Psoas muscle (tissue), 8 donors: ENCODE results near the gene BCHE. TPM values are rescaled to one million over a fixed set of nuclear protein-coding genes. Genes with fewer than 3 reads are reported as not detected.
"Not testable (repeated sequence)": the region's sequence is repeated elsewhere in the genome, so short reads cannot be mapped to it uniquely, and the experiment has no call there.

Experiments used
- ATAC-seq, 4 donors: fragments of 200-7000 bp; cut with Tn5 transposase; one replicate each; pipeline ENCODE4 v1.9.1; 2020; ENCODE audit warnings: moderate library complexity in 3 of 4, mild to moderate bottlenecking in 2 of 4
- DNase-seq, 2 donors: peaks; one replicate each; pipeline ENCODE4 v3.0.0-alpha.2; 2020
- H3K27ac ChIP-seq: fragments of 200-600 bp; one replicate; pipeline ENCODE4 v1.8.0; 2022
- H3K27me3 ChIP-seq, 3 donors: fragments of 200-600 bp in 1 of 3; one replicate each; pipeline versions ENCODE4 v1.6.1 to v1.8.0; 2013 to 2022; ENCODE audit warnings: low read length in 2 of 3, mild to moderate bottlenecking in 2 of 3, moderate library complexity in 1 of 3; ENCODE audit not compliant: insufficient read depth in 3 of 3
- H3K36me3 ChIP-seq, 2 donors: fragments of 200-600 bp in 1 of 2; one replicate each; pipeline versions ENCODE4 v1.6.1 to v1.8.0; 2013 to 2022; ENCODE audit warnings: low read depth in 1 of 2, mild to moderate bottlenecking in 1 of 2, moderate library complexity in 1 of 2; ENCODE audit not compliant: insufficient read depth in 1 of 2
- H3K4me1 ChIP-seq: fragments of 200-600 bp; one replicate; pipeline ENCODE4 v1.8.0; 2022
- H3K4me3 ChIP-seq: fragments of 200-600 bp; one replicate; pipeline ENCODE4 v1.8.0; 2022; ENCODE audit warnings: mild to moderate bottlenecking
- H3K9me3 ChIP-seq: fragments of 200-600 bp; one replicate; pipeline ENCODE4 v1.8.0; 2022
- WGBS, 3 donors: extraction: QIAGEN DNeasy Blood & Tissue Kit; methylation state at CpG; one replicate each; pipeline versions ENCODE4 v1.1.6 to v1.1.7; 2013; 5-methylcytosine and 5-hydroxymethylcytosine counted together
- intact Hi-C, 2 donors: fragments of 100-400 bp; cut with DNase I; formaldehyde crosslinking; loops; one replicate each; pipeline versions ENCODE4 v1.11.0 to v1.14.2; 2022
- polyA plus RNA-seq, 3 donors: library from polyadenylated mRNA; stranded (reverse); fragments of 200-250 nt; gene quantifications; one replicate each; pipeline ENCODE4 v1.2.3, GENCODE V29; 2013
- total RNA-seq, 4 donors: library from RNA; stranded (reverse); fragmentation: NEBNext Ultra II Directional in 2 of 4; extraction: Animal tissue kit (Norgen Biotek cat#: 25700) in 2 of 4; gene quantifications; one replicate each; pipeline versions ENCODE4 v1.2.1 to v1.2.4, GENCODE V29; 2021 to 2023
- TF ChIP-seq, protein P1 (sequence below): fragments of 200-600 bp; IDR thresholded peaks from one replicate; pipeline ENCODE4 v1.8.0; 2022; ENCODE audit warnings: antibody characterized with exemption
- donor health status: healthy with polysubstance abuse.
- donor health status: DM: no; HTN: no; CAD: no; lungs with moderate emphysema.
- donor health status: Bipolar disorder and iron deficiency.
- donor health status: healthy.
- donor health status: DM: yes; HTN: yes; CAD: no.
- donor health status: DM: no; HTN: no; CAD: no.
- donor health status: DM: no; HTN: no; CAD: no.
- donor health status: DM: yes; HTN: yes; CAD: no.

Gene BCHE
- total and polyA plus RNA-seq, 7 donors = 0.70 to 2.5 (median 1.0) TPM

DNA sequence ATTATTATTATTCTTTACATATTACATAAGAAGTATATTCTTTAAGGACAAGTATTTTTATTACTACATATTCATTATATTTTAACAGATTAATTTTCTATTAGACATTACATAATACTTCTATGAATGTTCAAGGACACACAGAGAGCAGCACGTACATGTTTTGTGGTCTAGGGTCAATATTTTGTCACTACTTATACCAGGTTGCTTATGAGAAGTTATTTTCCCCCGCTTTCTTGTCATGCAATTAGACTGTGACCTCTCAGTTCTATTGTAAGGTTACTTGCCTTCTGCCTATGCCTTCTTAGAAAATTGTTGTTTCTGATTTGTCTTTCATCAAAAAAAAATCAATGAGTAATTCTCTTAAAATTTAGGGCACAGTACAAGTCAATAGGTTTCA is 21.5 kb downstream of the BCHE start:
- no peak for DNase-seq
- Histone ChIP-seq H3K4me3 (no peak overlapping the region), H3K4me1 (no peaks in the 10 kb centered on the region), H3K9me3 (no peaks in the 10 kb centered on the region), H3K36me3 (no peaks in the 10 kb centered on the region), H3K27me3 (no peaks in the 10 kb centered on the region), H3K27ac (no peak overlapping the region)
- WGBS, 3 donors = 90 to 95% (median 90%) methylated on average over 2 of the region's 2 CpGs
- ATAC-seq = no peak
- TF ChIP-seq, protein P1, sequence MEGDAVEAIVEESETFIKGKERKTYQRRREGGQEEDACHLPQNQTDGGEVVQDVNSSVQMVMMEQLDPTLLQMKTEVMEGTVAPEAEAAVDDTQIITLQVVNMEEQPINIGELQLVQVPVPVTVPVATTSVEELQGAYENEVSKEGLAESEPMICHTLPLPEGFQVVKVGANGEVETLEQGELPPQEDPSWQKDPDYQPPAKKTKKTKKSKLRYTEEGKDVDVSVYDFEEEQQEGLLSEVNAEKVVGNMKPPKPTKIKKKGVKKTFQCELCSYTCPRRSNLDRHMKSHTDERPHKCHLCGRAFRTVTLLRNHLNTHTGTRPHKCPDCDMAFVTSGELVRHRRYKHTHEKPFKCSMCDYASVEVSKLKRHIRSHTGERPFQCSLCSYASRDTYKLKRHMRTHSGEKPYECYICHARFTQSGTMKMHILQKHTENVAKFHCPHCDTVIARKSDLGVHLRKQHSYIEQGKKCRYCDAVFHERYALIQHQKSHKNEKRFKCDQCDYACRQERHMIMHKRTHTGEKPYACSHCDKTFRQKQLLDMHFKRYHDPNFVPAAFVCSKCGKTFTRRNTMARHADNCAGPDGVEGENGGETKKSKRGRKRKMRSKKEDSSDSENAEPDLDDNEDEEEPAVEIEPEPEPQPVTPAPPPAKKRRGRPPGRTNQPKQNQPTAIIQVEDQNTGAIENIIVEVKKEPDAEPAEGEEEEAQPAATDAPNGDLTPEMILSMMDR = no peak
- intact Hi-C loops = no loop called here

DNA sequence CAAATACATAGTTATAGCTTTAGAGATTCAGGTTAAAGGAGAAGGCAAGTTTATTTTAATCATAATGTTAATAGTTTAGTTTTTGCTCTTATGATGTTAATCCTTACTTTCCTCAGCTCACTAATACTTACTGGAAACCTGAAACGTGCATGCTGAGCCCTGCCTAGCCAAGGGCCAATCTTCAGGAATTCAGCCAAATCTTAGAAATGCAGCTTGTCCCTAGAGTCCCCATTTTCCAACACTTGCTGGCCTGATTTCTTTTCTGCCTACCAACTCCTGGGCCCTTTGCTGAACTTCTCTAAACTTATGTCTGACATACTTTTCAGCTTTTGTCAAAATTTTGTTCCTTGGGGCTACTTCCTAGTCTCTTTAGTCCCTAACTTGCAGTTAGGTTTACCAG is 22.8 kb downstream of the BCHE start:
- Histone ChIP-seq H3K36me3 (no peaks in the 10 kb centered on the region), H3K27me3 (no peaks in the 10 kb centered on the region), H3K27ac (no peak overlapping the region), H3K4me1 (no peaks in the 10 kb centered on the region), H3K4me3 (no peak overlapping the region), H3K9me3 (no peaks in the 10 kb centered on the region)
- ATAC-seq = no peak
- WGBS, 3 donors = 6 to 17% (median 12%) methylated on average over 1 of the region's 1 CpG
- no peak for DNase-seq
- intact Hi-C loops = no loop called here
- TF ChIP-seq, protein P1 = no peak

DNA sequence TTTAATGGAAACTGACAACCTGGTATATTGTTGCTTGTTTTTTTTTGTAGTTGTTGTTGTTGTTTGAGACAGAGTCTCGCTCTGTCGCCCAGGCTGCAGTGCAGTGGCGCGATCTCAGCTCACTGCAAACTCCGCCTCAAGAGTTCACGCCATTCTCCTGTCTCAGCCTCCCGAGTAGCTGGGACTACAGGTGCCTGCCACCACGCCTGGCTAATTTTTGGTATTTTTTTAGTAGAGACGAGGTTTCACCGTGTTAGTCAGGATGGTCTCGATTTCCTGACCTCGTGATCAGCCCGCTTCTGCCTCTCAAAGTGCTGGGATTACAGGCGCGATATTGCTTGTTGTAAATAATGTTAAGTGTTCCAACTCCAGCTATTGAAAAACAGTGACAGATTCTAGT is 29.3 kb downstream of the BCHE start:
- H3K4me3 ChIP-seq, ATAC-seq, H3K36me3 ChIP-seq, H3K27ac ChIP-seq, intact Hi-C loops, H3K9me3 ChIP-seq, H3K27me3 ChIP-seq, DNase-seq, H3K4me1 ChIP-seq: not testable (repeated sequence)
- 95 to 98% (median 96%) methylated on average over 15 of the region's 15 CpGs for WGBS, 3 donors

DNA sequence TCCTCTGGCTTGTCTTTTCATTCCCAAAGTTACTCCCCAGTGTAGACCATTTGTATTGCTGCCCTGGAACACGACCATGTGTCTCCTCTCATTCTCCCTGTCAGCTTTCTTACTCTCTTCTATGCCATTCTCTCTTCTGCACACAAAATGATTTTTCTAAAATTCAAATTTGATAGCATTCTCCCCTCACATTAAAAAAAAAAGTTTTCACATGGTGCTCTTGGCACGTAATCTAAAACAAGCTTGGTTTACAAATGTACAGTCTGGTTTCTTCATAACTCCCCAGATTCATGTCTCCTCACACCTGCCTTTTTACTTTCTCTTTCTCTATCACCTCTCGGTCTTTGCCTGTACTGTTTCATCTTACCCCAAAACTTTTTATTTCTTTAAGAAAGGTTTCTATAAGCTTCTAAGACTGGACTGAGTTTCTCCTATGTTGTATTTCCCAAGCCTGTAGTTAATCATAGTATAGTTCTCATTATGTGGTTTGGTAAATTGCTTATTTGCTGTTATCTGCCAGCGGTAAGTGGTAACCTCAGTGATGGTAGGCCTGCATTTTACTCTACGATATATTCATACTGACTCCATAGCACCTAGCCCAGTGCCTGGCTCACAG is 31.2 kb downstream of the BCHE start:
- TF ChIP-seq, protein P1 = no peak
- Histone ChIP-seq H3K36me3 (no peaks in the 10 kb centered on the region), H3K27me3 (no peaks in the 10 kb centered on the region), H3K27ac (no peak overlapping the region), H3K4me1 (no peaks in the 10 kb centered on the region), H3K9me3 (no peaks in the 10 kb centered on the region), H3K4me3 (peak overlapping the region; percentile 20)
- intact Hi-C loops = no loop called here
- 75 to 84% (median 80%) methylated on average over 5 of the region's 5 CpGs for WGBS, 3 donors
- ATAC-seq (no peak), DNase-seq (no peak)

DNA sequence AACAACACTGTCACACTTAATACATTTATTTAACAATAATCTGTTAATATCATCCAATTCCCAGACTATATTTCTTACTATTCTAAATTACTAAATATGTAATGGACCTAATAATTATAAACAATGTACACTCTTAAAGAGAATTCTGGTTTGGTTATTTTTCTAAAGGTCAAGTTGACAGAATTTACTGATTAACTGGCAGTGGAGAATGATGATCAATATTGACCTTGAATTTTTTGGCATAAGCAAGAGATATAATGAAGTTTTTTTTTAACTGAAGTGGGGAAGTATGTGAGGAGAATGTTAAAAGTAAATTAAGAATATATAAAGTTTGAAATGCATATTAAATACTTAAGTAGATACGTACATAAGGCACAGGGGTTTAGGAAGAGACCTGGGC is 33.8 kb downstream of the BCHE start:
- H3K4me1 ChIP-seq = peaks cover 6% of the 10 kb centered on the region
- intact Hi-C loops = no loop called here
- no peaks in the 10 kb centered on the region for H3K27me3 ChIP-seq
- no peak overlapping the region for H3K4me3 ChIP-seq
- no peak for DNase-seq
- no peak for ATAC-seq
- TF ChIP-seq, protein P1 = no peak
- H3K9me3 ChIP-seq = no peaks in the 10 kb centered on the region
- 71 to 90% (median 88%) methylated on average over 1 of the region's 1 CpG for WGBS, 3 donors
- no peak overlapping the region for H3K27ac ChIP-seq
- no peaks in the 10 kb centered on the region for H3K36me3 ChIP-seq
